Caki2 (cell line): ENCODE measurements around the gene OSCAR. TPM values are rescaled to one million over a fixed set of nuclear protein-coding genes. Genes with fewer than 3 reads are reported as not detected.

Source experiments
- total RNA-seq: library from RNA; depleted of rRNA; stranded (reverse); fragments of >200 nt; shearing (Covaris generic); gene quantifications from 2 replicates; pipeline ENCODE4 v1.2.3, GENCODE V29; 2014; ENCODE audit warnings: low replicate concordance; rRNA removed

OSCAR gene
- total RNA-seq, 1 experiment from 2014 or later, result not detected

Other genes starting within 250 kb of the OSCAR start
- gene MYADM, start 232.9 kb downstream of the OSCAR start, total RNA-seq, result 17.3 and 19.2 TPM in 2 replicates
- 0.10 TPM in 1 of 2 replicates, not detected in the other for gene PRKCG, start 218.6 kb downstream of the OSCAR start, total RNA-seq
- gene CACNG7, start 191.5 kb downstream of the OSCAR start, total RNA-seq, result not detected in 2 replicates
- not detected in 2 replicates for gene CACNG8, start 137.9 kb downstream of the OSCAR start, total RNA-seq
- not detected in 2 replicates for gene CACNG6, start 109.2 kb downstream of the OSCAR start, total RNA-seq
- 6.0 TPM in 1 of 2 replicates, not detected in the other for gene VSTM1, start 36.9 kb downstream of the OSCAR start, total RNA-seq
- not detected in 2 replicates for gene TARM1, start 19.4 kb downstream of the OSCAR start, total RNA-seq
- 27.2 and 50.8 TPM in 2 replicates for gene NDUFA3, start 2.1 kb upstream of the OSCAR start, total RNA-seq
- 19.9 and 30.5 TPM in 2 replicates for gene TFPT, start 14.9 kb upstream of the OSCAR start, total RNA-seq
- gene PRPF31, start 15.0 kb upstream of the OSCAR start, total RNA-seq, result 109 and 128 TPM in 2 replicates
- 3.3 and 18.4 TPM in 2 replicates for gene CNOT3, start 37.0 kb upstream of the OSCAR start, total RNA-seq
- 9.3 and 16.9 TPM in 2 replicates for gene LENG1, start 58.9 kb upstream of the OSCAR start, total RNA-seq
- not detected in 2 replicates for gene TMC4, start 72.4 kb upstream of the OSCAR start, total RNA-seq
- gene MBOAT7, start 88.8 kb upstream of the OSCAR start, total RNA-seq, result 40.1 and 108 TPM in 2 replicates
- 214 and 219 TPM in 2 replicates for gene TSEN34, start 90.5 kb upstream of the OSCAR start, total RNA-seq
- 2,272 and 2,379 TPM in 2 replicates for gene RPS9, start 100.1 kb upstream of the OSCAR start, total RNA-seq
- not detected in 2 replicates for gene LILRB3, start 122.2 kb upstream of the OSCAR start, total RNA-seq
- gene LILRA6, start 142.0 kb upstream of the OSCAR start, total RNA-seq, result not detected in 2 replicates
- gene LILRB5, start 156.5 kb upstream of the OSCAR start, total RNA-seq, result not detected in 2 replicates
- gene LILRB2, start 180.3 kb upstream of the OSCAR start, total RNA-seq, result not detected in 2 replicates
- gene LILRA5, start 212.4 kb upstream of the OSCAR start, total RNA-seq, result not detected in 2 replicates
- not detected in 2 replicates for gene LILRA4, start 238.4 kb upstream of the OSCAR start, total RNA-seq